Hepatocyte (in vitro differentiated cells): ENCODE results near the gene SIVA1. TPM values are rescaled to one million over a fixed set of nuclear protein-coding genes. Genes with fewer than 3 reads are reported as not detected.

Source experiments
- DNase-seq: peaks from one replicate; pipeline ENCODE4 v3.0.0-alpha.2; 2016; ENCODE audit warnings: low spot score
- H2AFZ ChIP-seq: fragments of 200-600 bp; sonication (generic); 2 replicates; pipeline ENCODE4 v1.6.0; 2016; ENCODE audit warnings: antibody characterized with exemption, mild to moderate bottlenecking
- H3K27ac ChIP-seq: fragments of 200-600 bp; sonication (generic); 2 replicates; pipeline ENCODE4 v1.5.1; 2016; ENCODE audit warnings: mild to moderate bottlenecking
- H3K27me3 ChIP-seq: fragments of 200-600 bp; sonication (generic); 2 replicates; pipeline ENCODE4 v1.6.1; 2016
- H3K36me3 ChIP-seq: fragments of 200-600 bp; sonication (generic); replicated peaks from 2 replicates; pipeline ENCODE4 v1.5.1; 2016; ENCODE audit warnings: low read depth; ENCODE audit not compliant: insufficient read depth
- H3K4me1 ChIP-seq: fragments of 200-600 bp; sonication (generic); 2 replicates; pipeline ENCODE4 v1.5.1; 2016; ENCODE audit warnings: mild to moderate bottlenecking, moderate library complexity; ENCODE audit not compliant: insufficient read depth
- H3K4me2 ChIP-seq: fragments of 200-600 bp; sonication (generic); 2 replicates; pipeline ENCODE4 v1.6.0; 2016
- H3K4me3 ChIP-seq: fragments of 200-600 bp; sonication (generic); 2 replicates; pipeline ENCODE4 v1.5.1; 2016; ENCODE audit warnings: mild to moderate bottlenecking
- H3K79me2 ChIP-seq: fragments of 200-600 bp; sonication (generic); 2 replicates; pipeline ENCODE4 v1.6.0; 2017; ENCODE audit warnings: mild to moderate bottlenecking
- H3K9me2 ChIP-seq: fragments of 200-600 bp; sonication (generic); replicated peaks from 2 replicates; pipeline ENCODE4 v1.6.0; 2017; ENCODE audit warnings: mild to moderate bottlenecking; ENCODE audit not compliant: insufficient read depth
- H3K9me3 ChIP-seq: fragments of 200-600 bp; sonication (generic); 2 replicates; pipeline ENCODE4 v1.5.1; 2016; ENCODE audit warnings: low read depth, mild to moderate bottlenecking
- H4K20me1 ChIP-seq: fragments of 200-600 bp; sonication (generic); 2 replicates; pipeline ENCODE4 v1.6.0; 2016; ENCODE audit warnings: mild to moderate bottlenecking; ENCODE audit not compliant: insufficient read depth, poor library complexity, severe bottlenecking
- CTCF ChIP-seq: fragments of 200-600 bp; sonication (generic); IDR thresholded peaks from 2 replicates; pipeline ENCODE4 v1.5.1; 2016; ENCODE audit warnings: antibody characterized with exemption, mild to moderate bottlenecking; ENCODE audit not compliant: poor library complexity
- EZH2 ChIP-seq: fragments of 200-600 bp; sonication (generic); IDR thresholded peaks from 2 replicates; pipeline ENCODE4 v1.6.1; 2016; ENCODE audit warnings: antibody characterized with exemption, mild to moderate bottlenecking, borderline replicate concordance
- EZH2phosphoT487 ChIP-seq: fragments of 200-600 bp; sonication (generic); IDR thresholded peaks from one replicate; pipeline ENCODE4 v1.6.1; 2018; ENCODE audit warnings: antibody characterized with exemption, mild to moderate bottlenecking, low read depth, moderate library complexity; ENCODE audit not compliant: unreplicated experiment, severe bottlenecking
- WGBS: methylation state at CpG from one replicate; pipeline ENCODE4 v1.1.6; 2016; ENCODE audit warnings: low lambda C conversion rate; ENCODE audit errors: missing lambda C conversion rate; 5-methylcytosine and 5-hydroxymethylcytosine counted together
- polyA plus RNA-seq: library from polyadenylated mRNA; unstranded; fragments of >200 nt; fragmentation: Nextera tagmentation; extraction: Ambion mirVana; gene quantifications from 2 replicates; pipeline ENCODE4 v1.2.1, GENCODE V29; 2016
- total RNA-seq: library from RNA; depleted of rRNA; stranded (reverse); fragments of >200 nt; gene quantifications from 2 replicates; pipeline ENCODE4 v1.2.3, GENCODE V29; 2014

The SIVA1 gene
- total and polyA plus RNA-seq, 2 experiments from 2014 or later, result 149 to 163 TPM

GRCh38 chr14:104776481-104776880, 23.5 kb downstream of the SIVA1 start:
- H3K9me3 ChIP-seq, result no peaks in the 10 kb centered on the region
- no peaks in the 10 kb centered on the region for H4K20me1 ChIP-seq
- H3K79me2 ChIP-seq, result no peaks in the 10 kb centered on the region
- 97% methylated on average over 10 of the region's 15 CpGs for WGBS
- no peak overlapping the region for H2AFZ ChIP-seq
- H3K4me2 ChIP-seq, result no peak overlapping the region
- H3K36me3 ChIP-seq, result no peaks in the 10 kb centered on the region
- no peak for TF ChIP-seq EZH2
- TF ChIP-seq CTCF, result no peak
- TF ChIP-seq EZH2phosphoT487, result no peak
- H3K27me3 ChIP-seq, result no peaks in the 10 kb centered on the region
- no peaks in the 10 kb centered on the region for H3K9me2 ChIP-seq
- H3K4me1 ChIP-seq, result no peaks in the 10 kb centered on the region
- no peak overlapping the region for H3K27ac ChIP-seq
- DNase-seq, result no peak
- H3K4me3 ChIP-seq, result no peak overlapping the region

GRCh38 chr14:104776961-104777807, 24.2 kb downstream of the SIVA1 start:
- Histone ChIP-seq H2AFZ (no peak overlapping the region), H3K79me2 (no peaks in the 10 kb centered on the region), H3K36me3 (no peaks in the 10 kb centered on the region), H3K4me3 (no peak overlapping the region), H3K4me2 (peak overlapping the region; percentile 41), H3K27ac (peak overlapping the region; percentile 31), H3K27me3 (no peaks in the 10 kb centered on the region), H3K4me1 (no peaks in the 10 kb centered on the region), H3K9me2 (no peaks in the 10 kb centered on the region), H3K9me3 (no peaks in the 10 kb centered on the region), H4K20me1 (no peaks in the 10 kb centered on the region)
- DNase-seq, result no peak
- WGBS, result 84% methylated on average over 16 of the region's 16 CpGs
- TF ChIP-seq EZH2 (no peak), EZH2phosphoT487 (no peak), CTCF (no peak)

- H3K36me3 ChIP-seq, result no peaks in the 10 kb centered on the region
- no peaks in the 10 kb centered on the region for H4K20me1 ChIP-seq
These were observed 24.9 kb downstream of the SIVA1 start for GRCh38 chr14:104777808-104778249.

More at GRCh38 chr14:104777808-104778249, 24.9 kb downstream of the SIVA1 start:
- Histone ChIP-seq H3K27me3 (no peaks in the 10 kb centered on the region), H3K27ac (no peak overlapping the region), H3K4me1 (no peaks in the 10 kb centered on the region), H3K9me2 (no peaks in the 10 kb centered on the region), H3K79me2 (no peaks in the 10 kb centered on the region), H3K4me3 (no peak overlapping the region), H3K9me3 (no peaks in the 10 kb centered on the region), H2AFZ (no peak overlapping the region), H3K4me2 (no peak overlapping the region)
- TF ChIP-seq EZH2 (no peak), CTCF (no peak), EZH2phosphoT487 (no peak)
- no peak for DNase-seq
- 88% methylated on average over 10 of the region's 15 CpGs for WGBS
